Islet precursor cell (in vitro differentiated cells): ENCODE results near the gene SYT3.
"Not testable (repeated sequence)": the region's sequence is repeated elsewhere in the genome, so short reads cannot be mapped to it uniquely, and the experiment has no call there.

Experiments used
- DNase-seq: peaks from one replicate; pipeline ENCODE4 v3.0.0-alpha.2; 2018

SYT3 gene

DNA sequence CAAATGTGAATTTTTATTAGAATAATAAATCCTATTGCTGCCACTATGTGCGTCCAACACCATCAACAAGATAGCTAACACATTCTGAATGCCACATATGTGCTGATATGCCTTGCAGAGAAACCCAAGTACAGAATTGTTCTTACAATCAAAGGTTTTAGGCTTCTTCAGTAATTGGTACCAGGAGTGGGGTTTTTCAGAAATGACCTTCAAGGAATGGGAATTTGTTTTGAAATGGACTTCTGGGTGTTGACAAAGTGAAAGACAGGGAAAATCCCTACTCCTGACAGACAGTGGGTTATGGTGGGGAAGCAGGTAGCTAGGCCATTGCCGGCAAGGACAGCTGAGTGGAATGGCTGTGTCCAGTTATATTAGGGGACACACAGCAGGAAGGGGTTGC is 5.7 kb downstream of the SYT3 start:
- DNase-seq: no peak

- no peak for DNase-seq
These were observed 6.3 kb downstream of the SYT3 start for GRCh38 chr19:50633359-50633758.

DNA sequence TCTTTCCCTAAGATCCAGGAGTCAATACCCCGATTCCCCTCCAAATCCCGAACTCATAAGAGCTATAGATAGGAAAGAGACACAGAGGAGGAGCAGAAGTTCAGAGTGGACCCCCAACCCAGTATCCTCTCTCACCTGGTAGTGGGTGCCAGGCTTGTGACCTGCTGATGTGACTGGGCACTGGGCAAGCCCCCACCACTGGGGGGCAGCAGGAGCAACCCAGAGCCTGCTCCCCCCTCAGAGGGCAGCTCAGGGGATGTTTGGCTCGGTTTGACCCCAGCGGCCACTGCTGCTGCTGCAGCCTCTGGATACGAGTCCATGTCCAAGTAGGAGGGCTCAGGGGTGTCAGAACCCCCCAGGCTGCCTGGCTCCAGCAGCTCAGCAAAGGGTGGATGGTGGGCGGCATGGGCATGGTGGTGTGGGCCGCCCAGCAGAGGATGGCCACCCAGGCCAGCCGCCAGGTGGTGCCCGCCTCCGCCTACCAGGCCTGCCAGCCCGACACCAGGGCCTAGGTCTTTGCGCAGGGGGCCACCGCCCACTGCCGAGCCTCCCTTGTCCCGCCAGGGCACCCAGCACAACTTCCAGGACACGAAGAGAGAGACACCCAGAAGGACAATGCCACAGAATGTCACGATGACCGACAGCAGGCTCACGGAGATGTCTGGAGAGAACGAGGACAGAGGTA is 7.4 kb downstream of the SYT3 start:
- no peak for DNase-seq

- no peak for DNase-seq
These were observed 9.9 kb downstream of the SYT3 start for GRCh38 chr19:50629801-50630200.

- DNase-seq: no peak
These were observed 10.5 kb downstream of the SYT3 start for GRCh38 chr19:50629194-50629593.

DNA sequence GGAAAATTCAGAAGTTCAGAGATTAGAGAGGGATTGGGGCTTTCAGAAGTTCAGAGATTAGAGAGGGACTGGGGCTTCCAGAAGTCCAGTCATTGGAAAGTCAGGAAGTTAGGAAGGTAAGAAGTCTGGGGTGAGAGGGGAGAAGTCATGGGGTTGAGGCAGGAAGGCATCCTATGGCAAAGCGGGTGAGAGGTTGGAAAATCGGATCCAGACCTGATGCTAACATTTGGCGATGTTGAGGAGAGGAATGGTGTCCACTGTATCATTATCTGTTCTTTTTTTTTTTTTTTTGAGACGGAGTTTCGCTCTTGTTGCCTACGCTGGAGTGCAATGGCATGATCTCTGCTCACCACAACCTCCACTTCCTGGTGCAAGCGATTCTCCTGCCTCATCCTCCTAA is 11.1 kb downstream of the SYT3 start:
- DNase-seq: peak; percentile 5

DNA sequence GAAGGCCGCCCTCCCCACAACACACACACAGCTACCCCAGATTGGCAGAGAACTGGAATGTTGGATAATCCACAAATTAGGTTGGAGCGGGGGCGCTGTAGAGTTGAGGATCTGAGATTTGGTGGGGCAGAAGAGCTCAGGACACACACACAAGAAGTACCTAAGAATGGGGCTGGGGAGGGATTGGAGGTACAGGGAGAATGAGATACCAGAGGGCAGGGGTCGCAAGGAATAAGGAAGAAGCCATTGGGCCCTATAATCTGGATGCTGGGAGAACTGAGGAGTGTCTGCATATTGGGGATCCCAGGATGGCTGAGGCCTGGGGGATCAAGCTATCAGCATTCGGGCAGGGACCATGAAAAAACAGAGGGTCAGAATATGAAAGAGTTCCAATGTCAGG is 11.5 kb downstream of the SYT3 start:
- DNase-seq: no peak

DNA sequence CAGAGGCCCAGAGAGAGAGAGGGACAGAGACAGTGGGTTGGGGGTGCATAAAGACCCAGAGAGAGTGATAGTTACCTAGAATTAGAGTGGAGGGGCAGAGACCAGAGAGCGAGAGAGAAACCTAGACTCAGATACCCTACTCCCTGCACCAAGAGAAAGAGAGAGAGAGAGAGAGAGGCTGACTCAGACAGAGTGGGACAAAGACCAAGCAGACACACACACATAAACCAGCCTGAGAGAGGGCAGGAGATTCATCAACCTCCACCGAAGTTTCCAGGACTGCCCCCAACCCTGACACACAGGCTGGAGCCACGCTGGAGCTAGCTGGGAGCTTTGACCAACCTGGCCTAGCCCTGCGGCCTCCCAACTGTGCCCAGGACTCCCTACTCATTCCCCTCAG is 12.9 kb downstream of the SYT3 start:
- DNase-seq: peak; percentile 45

- peak; percentile 27 for DNase-seq
These were observed 13.7 kb downstream of the SYT3 start for GRCh38 chr19:50626011-50626410.

- peak; percentile 16 for DNase-seq
These were observed 14.6 kb downstream of the SYT3 start for GRCh38 chr19:50624949-50625600.

GRCh38 chr19:50620394-50620906 is 19.2 kb downstream of the SYT3 start:
- peak; percentile 18 for DNase-seq

- DNase-seq: peak; percentile 4
These were observed 20.5 kb downstream of the SYT3 start for GRCh38 chr19:50619184-50619583.

DNA sequence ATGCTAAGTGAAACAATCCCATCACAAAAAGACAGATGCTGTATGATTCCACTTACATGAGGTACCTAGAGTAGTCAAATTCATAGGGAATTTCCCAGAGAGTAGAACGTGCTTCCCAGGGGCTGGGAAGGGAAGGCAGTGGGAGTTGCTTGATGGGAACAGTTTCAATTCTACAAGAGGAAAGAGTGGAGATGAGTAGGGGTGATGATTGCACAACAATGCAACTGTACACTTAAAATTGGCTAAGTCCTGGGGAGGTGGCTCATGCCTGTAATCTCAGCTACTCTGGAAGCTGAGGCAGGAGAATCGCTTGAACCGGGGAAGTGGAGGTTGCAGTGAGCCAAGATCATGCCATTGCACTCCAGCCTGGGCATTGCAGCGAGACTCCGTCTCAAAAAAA is 21.3 kb downstream of the SYT3 start:
- DNase-seq: not testable (repeated sequence)

GRCh38 chr19:50612504-50613404 is 26.9 kb downstream of the SYT3 start:
- DNase-seq: peak; percentile 4

GRCh38 chr19:50607874-50608785 is 31.6 kb downstream of the SYT3 start:
- peak; percentile 97 for DNase-seq

GRCh38 chr19:50607388-50607787 is 32.3 kb downstream of the SYT3 start:
- peak; percentile 39 for DNase-seq

DNA sequence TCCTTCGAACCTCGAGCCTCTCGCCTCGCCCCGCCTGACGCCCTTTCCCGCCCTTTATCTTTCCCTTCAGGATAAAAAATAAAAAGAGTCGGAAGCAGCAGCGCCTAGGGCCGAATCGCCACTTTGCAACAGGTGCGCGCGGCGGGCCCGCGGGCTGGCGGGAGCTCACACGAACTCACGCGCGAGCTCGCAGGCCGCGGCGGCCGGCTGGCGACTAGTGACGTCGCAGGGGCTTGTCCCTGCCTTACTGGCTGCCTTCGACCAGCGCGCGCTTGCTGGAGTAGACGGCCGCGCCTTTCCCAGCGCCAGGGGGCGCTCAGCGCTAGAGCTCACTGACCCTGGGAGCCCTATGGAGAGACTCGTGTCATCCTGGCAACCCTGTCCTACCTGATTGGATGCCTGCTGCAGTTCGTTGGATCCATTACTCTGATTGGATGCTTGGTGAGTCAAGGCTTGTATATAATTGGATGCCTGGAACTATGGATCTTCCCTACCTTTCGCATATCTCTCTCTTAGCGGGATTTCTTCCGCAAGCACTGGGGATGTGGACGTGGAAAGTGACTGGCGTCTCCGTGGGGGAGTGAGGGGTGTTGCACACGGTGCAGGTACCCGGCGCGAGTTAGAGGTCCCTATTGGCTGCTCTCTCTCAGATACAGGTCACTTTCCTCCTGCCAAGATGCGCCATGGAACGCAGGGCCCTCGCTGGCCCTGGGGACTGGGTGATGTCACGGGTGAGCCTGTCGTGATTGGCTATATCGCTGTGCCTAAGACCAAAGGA is 33.4 kb downstream of the SYT3 start:
- peak; percentile 53 for DNase-seq

DNA sequence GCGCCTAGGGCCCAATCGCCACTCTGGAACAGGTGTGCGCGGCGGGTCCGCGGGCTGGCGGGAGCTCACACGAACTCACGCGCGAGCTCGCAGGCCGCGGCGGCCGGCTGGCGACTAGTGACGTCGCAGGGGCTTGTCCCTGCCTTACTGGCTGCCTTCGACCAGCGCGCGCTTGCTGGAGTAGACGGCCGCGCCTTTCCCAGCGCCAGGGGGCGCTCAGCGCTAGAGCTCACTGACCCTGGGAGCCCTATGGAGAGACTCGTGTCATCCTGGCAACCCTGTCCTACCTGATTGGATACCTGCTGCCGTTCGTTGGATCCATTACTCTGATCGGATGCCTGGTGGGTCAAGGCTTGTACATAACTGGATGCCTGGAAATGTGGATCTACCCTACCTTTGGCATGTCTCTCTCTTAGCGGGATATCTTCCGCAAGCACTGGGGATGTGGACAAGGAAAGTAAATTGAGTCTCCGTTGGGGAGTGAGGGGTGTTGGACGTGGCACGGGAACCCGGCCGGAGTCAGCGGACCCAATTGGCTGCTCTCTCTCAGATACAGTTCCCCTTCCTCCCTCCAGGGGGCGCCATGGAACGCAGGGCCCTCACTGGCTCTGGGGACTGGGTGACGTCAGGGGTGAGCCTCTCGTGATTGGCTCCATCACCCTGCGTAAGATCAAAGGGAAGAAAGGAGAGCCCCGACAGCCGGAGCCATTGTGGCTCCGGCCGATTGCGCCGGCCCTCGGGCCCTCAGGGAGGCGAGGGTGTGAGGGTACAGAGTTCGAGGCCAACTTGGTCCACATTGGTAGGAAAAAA is 35.2 kb downstream of the SYT3 start:
- DNase-seq: not testable (repeated sequence)

DNA sequence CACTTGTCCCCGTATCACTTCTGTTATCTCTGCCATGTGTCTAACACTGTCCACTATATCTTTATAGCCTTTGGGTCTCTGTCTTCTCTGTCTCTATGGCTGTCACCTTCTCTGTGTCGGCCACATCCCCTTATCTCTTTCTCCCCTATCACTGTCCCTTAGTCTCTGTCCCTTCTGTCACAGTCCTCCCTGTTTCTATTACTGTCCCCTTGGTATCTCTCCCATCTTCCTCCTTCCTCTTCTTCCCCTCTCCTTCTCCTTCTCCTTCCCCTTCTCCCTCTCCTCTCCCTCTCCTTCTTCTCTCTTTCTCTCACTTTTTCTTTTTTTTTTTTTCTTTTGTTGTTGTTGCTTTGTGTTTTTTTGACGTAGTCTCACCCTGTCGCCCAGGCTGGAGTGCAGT is 36.7 kb downstream of the SYT3 start:
- DNase-seq: peak; percentile 18

DNA sequence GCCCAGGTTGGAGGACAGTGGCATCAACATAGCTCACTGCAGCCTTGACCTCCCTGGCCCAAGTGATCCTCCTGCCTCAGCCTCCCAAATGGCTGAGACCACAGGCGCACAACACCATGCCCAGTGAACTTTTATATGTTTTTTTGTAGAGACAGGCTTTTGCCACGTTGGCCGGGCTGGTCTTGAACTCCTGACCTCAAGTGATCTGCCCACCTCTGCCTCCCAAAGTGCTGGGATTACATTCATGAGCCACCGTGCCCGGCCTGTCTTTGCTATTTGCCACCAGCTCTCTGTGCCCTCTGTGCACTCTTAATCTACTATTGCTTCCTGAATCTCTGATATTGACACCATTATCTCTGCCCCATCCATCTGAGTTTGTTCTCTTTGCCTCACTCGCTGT is 37.2 kb downstream of the SYT3 start:
- peak; percentile 21 for DNase-seq

GRCh38 chr19:50602089-50602422 is 37.6 kb downstream of the SYT3 start:
- peak; percentile 12 for DNase-seq
